Measurements from ENCODE around the gene SUGP1. TPM values are rescaled to one million over a fixed set of nuclear protein-coding genes. Genes with fewer than 3 reads are reported as not detected.

Gene SUGP1
- total RNA-seq, 1 experiment from 2014 or later: 81.3 TPM

DNA sequence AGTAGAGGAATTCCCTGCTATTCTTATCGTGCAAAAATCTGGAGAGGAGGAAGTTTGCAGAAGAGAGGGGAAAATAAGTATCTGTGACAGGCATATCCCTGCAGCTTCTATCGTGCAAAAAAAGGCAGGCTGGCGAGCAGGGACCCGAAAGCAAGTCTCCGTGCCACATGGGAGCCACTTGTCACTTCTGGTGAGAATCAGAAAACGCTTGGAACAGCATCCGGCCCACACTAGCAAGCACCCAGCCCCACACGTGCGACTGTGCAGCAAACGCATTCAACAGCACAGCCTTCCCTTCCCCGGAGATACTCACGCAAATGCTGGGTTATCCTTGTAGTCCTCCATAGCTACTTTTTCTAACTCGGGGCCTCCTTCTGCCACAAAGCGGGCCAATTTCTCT, 16.9 kb downstream of the SUGP1 start:
- Mint-ChIP-seq H3K27ac (no peak overlapping the region), H3K27me3 (ENCODE audit: low read depth) (no peaks in the 10 kb centered on the region)
- no peak for DNase-seq (ENCODE audit: low spot score)

More for the DNA sequence above, 16.9 kb downstream of the SUGP1 start:
- ATAC-seq: no peak
- ChIA-PET POLR2A (no interaction called here), CTCF (interaction anchor here (1.3 kb wide), 1 partner anchor 129 kb away, joined by 3 read pairs; no protein-coding TSS in a partner anchor)
- Mint-ChIP-seq H3K4me1 (no peaks in the 10 kb centered on the region), H3K4me3 (no peak overlapping the region), H3K9me3 (no peaks in the 10 kb centered on the region), H3K36me3 (peaks cover 29% of the 10 kb centered on the region)
- TF ChIP-seq RORB (CRISPR knock-in tag; IDR thresholded peaks at IDR 0.05): no peak
- TF ChIP-seq MXD4 (CRISPR knock-in tag; IDR thresholded peaks at IDR 0.05; ENCODE audit: borderline replicate concordance): no peak
- TF ChIP-seq, protein P1, sequence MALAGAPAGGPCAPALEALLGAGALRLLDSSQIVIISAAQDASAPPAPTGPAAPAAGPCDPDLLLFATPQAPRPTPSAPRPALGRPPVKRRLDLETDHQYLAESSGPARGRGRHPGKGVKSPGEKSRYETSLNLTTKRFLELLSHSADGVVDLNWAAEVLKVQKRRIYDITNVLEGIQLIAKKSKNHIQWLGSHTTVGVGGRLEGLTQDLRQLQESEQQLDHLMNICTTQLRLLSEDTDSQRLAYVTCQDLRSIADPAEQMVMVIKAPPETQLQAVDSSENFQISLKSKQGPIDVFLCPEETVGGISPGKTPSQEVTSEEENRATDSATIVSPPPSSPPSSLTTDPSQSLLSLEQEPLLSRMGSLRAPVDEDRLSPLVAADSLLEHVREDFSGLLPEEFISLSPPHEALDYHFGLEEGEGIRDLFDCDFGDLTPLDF (CRISPR knock-in tag; IDR thresholded peaks at IDR 0.05): no peak
- TF ChIP-seq, protein P2, sequence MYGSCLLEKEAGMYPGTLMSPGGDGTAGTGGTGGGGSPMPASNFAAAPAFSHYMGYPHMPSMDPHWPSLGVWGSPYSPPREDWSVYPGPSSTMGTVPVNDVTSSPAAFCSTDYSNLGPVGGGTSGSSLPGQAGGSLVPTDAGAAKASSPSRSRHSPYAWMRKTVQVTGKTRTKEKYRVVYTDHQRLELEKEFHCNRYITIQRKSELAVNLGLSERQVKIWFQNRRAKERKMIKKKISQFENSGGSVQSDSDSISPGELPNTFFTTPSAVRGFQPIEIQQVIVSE (CRISPR knock-in tag; IDR thresholded peaks at IDR 0.05; ENCODE audit: borderline replicate concordance): no peak
- no peak for TF ChIP-seq TP53 (CRISPR knock-in tag; IDR thresholded peaks at IDR 0.05)
- TF ChIP-seq SP1 (CRISPR knock-in tag; conservative IDR thresholded peaks at IDR 0.05): no peak
- TF ChIP-seq OVOL2 (CRISPR knock-in tag; IDR thresholded peaks at IDR 0.05; ENCODE audit: borderline replicate concordance): no peak
- TF ChIP-seq EMX1 (CRISPR knock-in tag; IDR thresholded peaks at IDR 0.05): no peak
- TF ChIP-seq, protein P3, sequence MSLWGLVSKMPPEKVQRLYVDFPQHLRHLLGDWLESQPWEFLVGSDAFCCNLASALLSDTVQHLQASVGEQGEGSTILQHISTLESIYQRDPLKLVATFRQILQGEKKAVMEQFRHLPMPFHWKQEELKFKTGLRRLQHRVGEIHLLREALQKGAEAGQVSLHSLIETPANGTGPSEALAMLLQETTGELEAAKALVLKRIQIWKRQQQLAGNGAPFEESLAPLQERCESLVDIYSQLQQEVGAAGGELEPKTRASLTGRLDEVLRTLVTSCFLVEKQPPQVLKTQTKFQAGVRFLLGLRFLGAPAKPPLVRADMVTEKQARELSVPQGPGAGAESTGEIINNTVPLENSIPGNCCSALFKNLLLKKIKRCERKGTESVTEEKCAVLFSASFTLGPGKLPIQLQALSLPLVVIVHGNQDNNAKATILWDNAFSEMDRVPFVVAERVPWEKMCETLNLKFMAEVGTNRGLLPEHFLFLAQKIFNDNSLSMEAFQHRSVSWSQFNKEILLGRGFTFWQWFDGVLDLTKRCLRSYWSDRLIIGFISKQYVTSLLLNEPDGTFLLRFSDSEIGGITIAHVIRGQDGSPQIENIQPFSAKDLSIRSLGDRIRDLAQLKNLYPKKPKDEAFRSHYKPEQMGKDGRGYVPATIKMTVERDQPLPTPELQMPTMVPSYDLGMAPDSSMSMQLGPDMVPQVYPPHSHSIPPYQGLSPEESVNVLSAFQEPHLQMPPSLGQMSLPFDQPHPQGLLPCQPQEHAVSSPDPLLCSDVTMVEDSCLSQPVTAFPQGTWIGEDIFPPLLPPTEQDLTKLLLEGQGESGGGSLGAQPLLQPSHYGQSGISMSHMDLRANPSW (CRISPR knock-in tag; conservative IDR thresholded peaks at IDR 0.05; ENCODE audit: low read depth): no peak
- TF ChIP-seq, protein P4, sequence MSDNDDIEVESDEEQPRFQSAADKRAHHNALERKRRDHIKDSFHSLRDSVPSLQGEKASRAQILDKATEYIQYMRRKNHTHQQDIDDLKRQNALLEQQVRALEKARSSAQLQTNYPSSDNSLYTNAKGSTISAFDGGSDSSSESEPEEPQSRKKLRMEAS (CRISPR knock-in tag; IDR thresholded peaks at IDR 0.05): no peak
- TF ChIP-seq KAT7 (CRISPR knock-in tag; IDR thresholded peaks at IDR 0.05; ENCODE audit: borderline replicate concordance): no peak
- TF ChIP-seq ZSCAN18 (CRISPR knock-in tag; IDR thresholded peaks at IDR 0.05): no peak
- TF ChIP-seq, protein P5, sequence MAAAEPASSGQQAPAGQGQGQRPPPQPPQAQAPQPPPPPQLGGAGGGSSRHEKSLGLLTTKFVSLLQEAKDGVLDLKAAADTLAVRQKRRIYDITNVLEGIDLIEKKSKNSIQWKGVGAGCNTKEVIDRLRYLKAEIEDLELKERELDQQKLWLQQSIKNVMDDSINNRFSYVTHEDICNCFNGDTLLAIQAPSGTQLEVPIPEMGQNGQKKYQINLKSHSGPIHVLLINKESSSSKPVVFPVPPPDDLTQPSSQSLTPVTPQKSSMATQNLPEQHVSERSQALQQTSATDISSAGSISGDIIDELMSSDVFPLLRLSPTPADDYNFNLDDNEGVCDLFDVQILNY (CRISPR knock-in tag; IDR thresholded peaks at IDR 0.05): no peak
- TF ChIP-seq NFYB (CRISPR knock-in tag; conservative IDR thresholded peaks at IDR 0.05; ENCODE audit: low read depth): no peak
- TF ChIP-seq, protein P6, sequence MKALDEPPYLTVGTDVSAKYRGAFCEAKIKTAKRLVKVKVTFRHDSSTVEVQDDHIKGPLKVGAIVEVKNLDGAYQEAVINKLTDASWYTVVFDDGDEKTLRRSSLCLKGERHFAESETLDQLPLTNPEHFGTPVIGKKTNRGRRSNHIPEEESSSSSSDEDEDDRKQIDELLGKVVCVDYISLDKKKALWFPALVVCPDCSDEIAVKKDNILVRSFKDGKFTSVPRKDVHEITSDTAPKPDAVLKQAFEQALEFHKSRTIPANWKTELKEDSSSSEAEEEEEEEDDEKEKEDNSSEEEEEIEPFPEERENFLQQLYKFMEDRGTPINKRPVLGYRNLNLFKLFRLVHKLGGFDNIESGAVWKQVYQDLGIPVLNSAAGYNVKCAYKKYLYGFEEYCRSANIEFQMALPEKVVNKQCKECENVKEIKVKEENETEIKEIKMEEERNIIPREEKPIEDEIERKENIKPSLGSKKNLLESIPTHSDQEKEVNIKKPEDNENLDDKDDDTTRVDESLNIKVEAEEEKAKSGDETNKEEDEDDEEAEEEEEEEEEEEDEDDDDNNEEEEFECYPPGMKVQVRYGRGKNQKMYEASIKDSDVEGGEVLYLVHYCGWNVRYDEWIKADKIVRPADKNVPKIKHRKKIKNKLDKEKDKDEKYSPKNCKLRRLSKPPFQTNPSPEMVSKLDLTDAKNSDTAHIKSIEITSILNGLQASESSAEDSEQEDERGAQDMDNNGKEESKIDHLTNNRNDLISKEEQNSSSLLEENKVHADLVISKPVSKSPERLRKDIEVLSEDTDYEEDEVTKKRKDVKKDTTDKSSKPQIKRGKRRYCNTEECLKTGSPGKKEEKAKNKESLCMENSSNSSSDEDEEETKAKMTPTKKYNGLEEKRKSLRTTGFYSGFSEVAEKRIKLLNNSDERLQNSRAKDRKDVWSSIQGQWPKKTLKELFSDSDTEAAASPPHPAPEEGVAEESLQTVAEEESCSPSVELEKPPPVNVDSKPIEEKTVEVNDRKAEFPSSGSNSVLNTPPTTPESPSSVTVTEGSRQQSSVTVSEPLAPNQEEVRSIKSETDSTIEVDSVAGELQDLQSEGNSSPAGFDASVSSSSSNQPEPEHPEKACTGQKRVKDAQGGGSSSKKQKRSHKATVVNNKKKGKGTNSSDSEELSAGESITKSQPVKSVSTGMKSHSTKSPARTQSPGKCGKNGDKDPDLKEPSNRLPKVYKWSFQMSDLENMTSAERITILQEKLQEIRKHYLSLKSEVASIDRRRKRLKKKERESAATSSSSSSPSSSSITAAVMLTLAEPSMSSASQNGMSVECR (CRISPR knock-in tag; IDR thresholded peaks at IDR 0.05; ENCODE audit: borderline replicate concordance): no peak
- TF ChIP-seq, protein P7, sequence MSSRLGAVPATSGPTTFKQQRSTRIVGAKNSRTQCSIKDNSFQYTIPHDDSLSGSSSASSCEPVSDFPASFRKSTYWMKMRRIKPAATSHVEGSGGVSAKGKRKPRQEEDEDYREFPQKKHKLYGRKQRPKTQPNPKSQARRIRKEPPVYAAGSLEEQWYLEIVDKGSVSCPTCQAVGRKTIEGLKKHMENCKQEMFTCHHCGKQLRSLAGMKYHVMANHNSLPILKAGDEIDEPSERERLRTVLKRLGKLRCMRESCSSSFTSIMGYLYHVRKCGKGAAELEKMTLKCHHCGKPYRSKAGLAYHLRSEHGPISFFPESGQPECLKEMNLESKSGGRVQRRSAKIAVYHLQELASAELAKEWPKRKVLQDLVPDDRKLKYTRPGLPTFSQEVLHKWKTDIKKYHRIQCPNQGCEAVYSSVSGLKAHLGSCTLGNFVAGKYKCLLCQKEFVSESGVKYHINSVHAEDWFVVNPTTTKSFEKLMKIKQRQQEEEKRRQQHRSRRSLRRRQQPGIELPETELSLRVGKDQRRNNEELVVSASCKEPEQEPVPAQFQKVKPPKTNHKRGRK (CRISPR knock-in tag; IDR thresholded peaks at IDR 0.05; ENCODE audit: borderline replicate concordance): no peak
